ENCODE results near the gene TRAPPC5.

The TRAPPC5 gene

GRCh38 chr19:7715671-7716070 lies 35.0 kb downstream of the TRAPPC5 start:
- Histone ChIP-seq H3K36me3 (ENCODE audit: control insufficient read depth, insufficient read depth, low read length) (no peaks in the 10 kb centered on the region), H3K9me3 (ENCODE audit: control insufficient read depth, low read length) (no peaks in the 10 kb centered on the region), H3K4me1 (ENCODE audit: control insufficient read depth, insufficient read depth, low read length) (no peaks in the 10 kb centered on the region), H3K9ac (ENCODE audit: low read length) (no peak overlapping the region), H3K4me3 (ENCODE audit: low read length) (no peak overlapping the region), H3K27me3 (ENCODE audit: control insufficient read depth, insufficient read depth, low read length) (peaks cover 3% of the 10 kb centered on the region)

- H3K4me1 ChIP-seq (ENCODE audit: control insufficient read depth, insufficient read depth, low read length) = no peaks in the 10 kb centered on the region
- no peaks in the 10 kb centered on the region for H3K36me3 ChIP-seq (ENCODE audit: control insufficient read depth, insufficient read depth, low read length)
- H3K27me3 ChIP-seq (ENCODE audit: control insufficient read depth, insufficient read depth, low read length) = peaks cover 3% of the 10 kb centered on the region
- no peak overlapping the region for H3K9ac ChIP-seq (ENCODE audit: low read length)
- no peaks in the 10 kb centered on the region for H3K9me3 ChIP-seq (ENCODE audit: control insufficient read depth, low read length)
- H3K4me3 ChIP-seq (ENCODE audit: low read length) = no peak overlapping the region
Measured at GRCh38 chr19:7716762-7717161, 36.1 kb downstream of the TRAPPC5 start.

GRCh38 chr19:7718668-7719067 lies 38.0 kb downstream of the TRAPPC5 start:
- H3K27me3 ChIP-seq (ENCODE audit: control insufficient read depth, insufficient read depth, low read length) = peaks cover 3% of the 10 kb centered on the region
- H3K4me1 ChIP-seq (ENCODE audit: control insufficient read depth, insufficient read depth, low read length) = no peaks in the 10 kb centered on the region
- no peak overlapping the region for H3K9ac ChIP-seq (ENCODE audit: low read length)
- H3K36me3 ChIP-seq (ENCODE audit: control insufficient read depth, insufficient read depth, low read length) = no peaks in the 10 kb centered on the region
- no peak overlapping the region for H3K4me3 ChIP-seq (ENCODE audit: low read length)
- H3K9me3 ChIP-seq (ENCODE audit: control insufficient read depth, low read length) = no peaks in the 10 kb centered on the region

- Histone ChIP-seq H3K9me3 (ENCODE audit: control insufficient read depth, low read length) (no peaks in the 10 kb centered on the region), H3K27me3 (ENCODE audit: control insufficient read depth, insufficient read depth, low read length) (peaks cover 3% of the 10 kb centered on the region), H3K36me3 (ENCODE audit: control insufficient read depth, insufficient read depth, low read length) (no peaks in the 10 kb centered on the region), H3K4me1 (ENCODE audit: control insufficient read depth, insufficient read depth, low read length) (no peaks in the 10 kb centered on the region), H3K4me3 (ENCODE audit: low read length) (no peak overlapping the region), H3K9ac (ENCODE audit: low read length) (no peak overlapping the region)
Measured at GRCh38 chr19:7720351-7720750, 39.7 kb downstream of the TRAPPC5 start.

GRCh38 chr19:7722231-7722651 lies 41.6 kb downstream of the TRAPPC5 start:
- Histone ChIP-seq H3K4me3 (ENCODE audit: low read length) (no peak overlapping the region), H3K9me3 (ENCODE audit: control insufficient read depth, low read length) (no peaks in the 10 kb centered on the region), H3K9ac (ENCODE audit: low read length) (no peak overlapping the region), H3K27me3 (ENCODE audit: control insufficient read depth, insufficient read depth, low read length) (peaks cover 3% of the 10 kb centered on the region), H3K4me1 (ENCODE audit: control insufficient read depth, insufficient read depth, low read length) (no peaks in the 10 kb centered on the region), H3K36me3 (ENCODE audit: control insufficient read depth, insufficient read depth, low read length) (no peaks in the 10 kb centered on the region)

- Histone ChIP-seq H3K9ac (ENCODE audit: low read length) (no peak overlapping the region), H3K9me3 (ENCODE audit: control insufficient read depth, low read length) (no peaks in the 10 kb centered on the region)
Measured at GRCh38 chr19:7725791-7726190, 45.2 kb downstream of the TRAPPC5 start.

DNA sequence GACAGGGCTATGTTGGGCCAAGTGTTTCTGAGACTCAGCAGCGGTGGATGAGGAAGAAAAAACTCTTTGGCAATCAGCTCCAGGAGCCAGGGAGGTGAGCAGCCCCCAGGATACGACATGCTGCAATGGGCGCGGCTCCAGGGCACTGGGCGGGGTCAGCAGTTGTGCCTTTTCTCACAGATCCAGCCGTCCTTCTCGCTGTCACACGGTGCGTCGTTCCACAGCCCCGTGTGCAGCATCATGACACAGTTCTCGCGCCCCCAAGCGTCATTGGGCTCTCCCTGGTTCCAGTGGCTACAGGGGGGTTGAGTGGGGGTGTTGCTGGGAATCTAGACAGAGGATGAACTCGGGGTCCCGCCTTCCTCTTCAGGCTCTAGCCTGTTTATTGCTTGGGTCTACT lies 48.6 kb downstream of the TRAPPC5 start:
- Histone ChIP-seq H3K9me3 (ENCODE audit: control insufficient read depth, low read length) (no peaks in the 10 kb centered on the region), H3K27me3 (ENCODE audit: control insufficient read depth, insufficient read depth, low read length) (peaks cover 43% of the 10 kb centered on the region), H3K9ac (ENCODE audit: low read length) (no peak overlapping the region), H3K36me3 (ENCODE audit: control insufficient read depth, insufficient read depth, low read length) (no peaks in the 10 kb centered on the region), H3K4me1 (ENCODE audit: control insufficient read depth, insufficient read depth, low read length) (no peaks in the 10 kb centered on the region), H3K4me3 (ENCODE audit: low read length) (no peak overlapping the region)

More at GRCh38 chr19:7725791-7726190, 45.2 kb downstream of the TRAPPC5 start:
- peaks cover 27% of the 10 kb centered on the region for H3K27me3 ChIP-seq (ENCODE audit: control insufficient read depth, insufficient read depth, low read length)
- no peaks in the 10 kb centered on the region for H3K36me3 ChIP-seq (ENCODE audit: control insufficient read depth, insufficient read depth, low read length)
- no peak overlapping the region for H3K4me3 ChIP-seq (ENCODE audit: low read length)
- no peaks in the 10 kb centered on the region for H3K4me1 ChIP-seq (ENCODE audit: control insufficient read depth, insufficient read depth, low read length)

DNA sequence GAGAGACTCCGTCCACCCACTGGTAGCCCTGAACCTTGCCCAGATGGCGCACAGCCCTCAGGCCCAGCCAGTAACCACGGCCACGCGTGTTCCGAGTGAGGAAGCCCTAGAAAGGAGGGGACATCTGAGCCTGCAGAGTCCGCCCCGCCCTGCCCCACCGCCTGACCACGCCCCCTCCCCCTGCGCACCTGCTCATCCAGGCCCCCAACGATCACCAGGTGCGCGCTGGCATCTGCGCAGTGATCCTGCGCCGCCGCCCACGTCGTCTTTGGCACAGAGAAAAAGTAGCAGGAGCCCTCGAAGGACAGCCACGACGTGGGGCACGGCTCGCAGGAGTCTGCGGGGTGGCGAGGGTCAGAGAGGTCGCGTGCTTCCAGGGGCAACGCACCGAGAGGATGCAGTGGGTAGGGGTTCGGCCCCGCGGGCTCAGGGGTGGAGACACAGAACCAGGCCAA lies 49.2 kb downstream of the TRAPPC5 start:
- Histone ChIP-seq H3K9me3 (ENCODE audit: control insufficient read depth, low read length) (no peaks in the 10 kb centered on the region), H3K36me3 (ENCODE audit: control insufficient read depth, insufficient read depth, low read length) (no peaks in the 10 kb centered on the region), H3K9ac (ENCODE audit: low read length) (no peak overlapping the region), H3K27me3 (ENCODE audit: control insufficient read depth, insufficient read depth, low read length) (peaks cover 43% of the 10 kb centered on the region), H3K4me1 (ENCODE audit: control insufficient read depth, insufficient read depth, low read length) (no peaks in the 10 kb centered on the region), H3K4me3 (ENCODE audit: low read length) (no peak overlapping the region)

GRCh38 chr19:7730286-7731217 lies 49.9 kb downstream of the TRAPPC5 start:
- Histone ChIP-seq H3K27me3 (ENCODE audit: control insufficient read depth, insufficient read depth, low read length) (peaks cover 43% of the 10 kb centered on the region), H3K9me3 (ENCODE audit: control insufficient read depth, low read length) (no peaks in the 10 kb centered on the region), H3K9ac (ENCODE audit: low read length) (no peak overlapping the region), H3K4me1 (ENCODE audit: control insufficient read depth, insufficient read depth, low read length) (no peaks in the 10 kb centered on the region), H3K36me3 (ENCODE audit: control insufficient read depth, insufficient read depth, low read length) (no peaks in the 10 kb centered on the region), H3K4me3 (ENCODE audit: low read length) (no peak overlapping the region)

DNA sequence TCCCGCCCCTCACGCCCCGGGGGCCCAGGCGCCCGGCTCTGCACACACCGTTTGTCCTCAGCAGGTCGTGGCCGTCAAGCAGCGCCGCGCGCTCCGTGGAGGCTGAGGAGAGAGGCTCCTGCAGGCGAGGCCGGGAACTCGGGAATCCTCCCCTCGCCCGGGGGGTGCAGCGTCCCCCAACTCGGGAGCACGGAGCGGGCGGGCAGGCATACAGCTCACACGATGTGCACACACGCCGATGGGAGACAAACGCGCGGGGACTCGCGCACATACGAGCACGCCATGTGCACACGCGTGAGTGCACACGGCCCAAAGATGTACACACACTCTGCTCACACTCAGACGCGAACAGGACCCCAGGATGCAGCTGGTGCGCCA lies 50.6 kb downstream of the TRAPPC5 start:
- Histone ChIP-seq H3K9ac (ENCODE audit: low read length) (no peak overlapping the region), H3K4me3 (ENCODE audit: low read length) (no peak overlapping the region), H3K27me3 (ENCODE audit: control insufficient read depth, insufficient read depth, low read length) (peaks cover 43% of the 10 kb centered on the region)

DNA sequence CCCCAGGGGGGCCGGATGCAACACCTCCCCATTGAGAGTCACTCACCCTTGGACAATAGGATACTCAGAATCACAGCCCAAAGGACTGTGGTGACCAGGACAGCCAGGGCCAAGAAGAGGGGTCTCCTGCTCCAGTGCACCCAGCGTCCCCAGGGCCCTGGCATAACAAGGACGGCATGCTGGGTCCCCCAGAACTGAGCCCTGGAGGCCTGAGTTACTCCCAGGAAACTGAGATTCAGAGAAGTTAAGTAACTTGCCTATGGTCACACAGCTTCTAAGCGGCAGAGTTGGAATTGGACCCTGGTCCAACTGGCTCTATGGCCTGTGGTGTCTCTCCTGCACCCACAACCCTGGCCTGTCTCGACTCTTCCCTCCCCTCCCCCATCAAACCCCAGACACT lies 51.0 kb downstream of the TRAPPC5 start:
- no peaks in the 10 kb centered on the region for H3K9me3 ChIP-seq (ENCODE audit: control insufficient read depth, low read length)
- no peak overlapping the region for H3K9ac ChIP-seq (ENCODE audit: low read length)
- no peaks in the 10 kb centered on the region for H3K4me1 ChIP-seq (ENCODE audit: control insufficient read depth, insufficient read depth, low read length)
- H3K36me3 ChIP-seq (ENCODE audit: control insufficient read depth, insufficient read depth, low read length) = no peaks in the 10 kb centered on the region
- H3K4me3 ChIP-seq (ENCODE audit: low read length) = no peak overlapping the region
- H3K27me3 ChIP-seq (ENCODE audit: control insufficient read depth, insufficient read depth, low read length) = peaks cover 43% of the 10 kb centered on the region

More for the DNA sequence above, 50.6 kb downstream of the TRAPPC5 start:
- Histone ChIP-seq H3K4me1 (ENCODE audit: control insufficient read depth, insufficient read depth, low read length) (no peaks in the 10 kb centered on the region), H3K9me3 (ENCODE audit: control insufficient read depth, low read length) (no peaks in the 10 kb centered on the region), H3K36me3 (ENCODE audit: control insufficient read depth, insufficient read depth, low read length) (no peaks in the 10 kb centered on the region)

- no peaks in the 10 kb centered on the region for H3K36me3 ChIP-seq (ENCODE audit: control insufficient read depth, insufficient read depth, low read length)
- no peaks in the 10 kb centered on the region for H3K9me3 ChIP-seq (ENCODE audit: control insufficient read depth, low read length)
- H3K4me3 ChIP-seq (ENCODE audit: low read length) = no peak within 1 kb of the TSS
- peaks cover 43% of the 10 kb centered on the region for H3K27me3 ChIP-seq (ENCODE audit: control insufficient read depth, insufficient read depth, low read length)
- no peaks in the 10 kb centered on the region for H3K4me1 ChIP-seq (ENCODE audit: control insufficient read depth, insufficient read depth, low read length)
- H3K9ac ChIP-seq (ENCODE audit: low read length) = no peak within 1 kb of the TSS
Measured at GRCh38 chr19:7732045-7732444, 51.4 kb downstream of the TRAPPC5 start, which contains the start of gene CLEC4G. TSS of gene CLEC4G (minus strand) at chr19:7732110. CDS start at chr19:7732102, 8 bp downstream.

All from mucosa of stomach (tissue), 1 donor.